Hematopoietic multipotent progenitor cell treated with erythropoietin and hydrocortisone succinate and interleukin-3 and kit ligand, for 6 days (in vitro differentiated cells): Measurements from ENCODE around the gene SPTBN5.
"Not testable (repeated sequence)": the region's sequence is repeated elsewhere in the genome, so short reads cannot be mapped to it uniquely, and the experiment has no call there.

Source experiments
- DNase-seq: peaks from one replicate; pipeline ENCODE4 v3.0.0-alpha.2; 2015

SPTBN5 gene

DNA sequence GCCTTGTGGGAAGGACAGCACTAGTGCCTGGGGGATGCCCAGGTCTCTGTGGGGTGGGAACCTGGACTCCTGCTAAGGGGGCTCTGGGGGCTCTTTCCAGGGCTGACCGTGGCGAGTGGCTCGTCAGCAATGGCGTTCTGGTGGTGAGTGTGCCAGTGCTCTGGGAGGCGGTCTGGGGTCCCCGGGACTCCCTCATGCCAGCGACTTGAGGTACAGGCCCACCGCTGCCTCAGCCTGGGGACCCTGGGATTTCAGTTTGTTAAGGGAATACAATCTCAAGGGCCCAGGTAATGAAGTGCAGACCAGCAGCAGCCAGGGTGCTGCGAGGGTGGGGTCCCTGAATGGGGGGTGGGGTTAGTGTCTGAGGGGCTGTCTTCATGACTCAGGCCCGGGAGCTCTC lies 52.7 kb downstream of the SPTBN5 start:
- DNase-seq: no peak

GRCh38 chr15:41840673-41841072 lies 53.2 kb downstream of the SPTBN5 start:
- DNase-seq: no peak

DNA sequence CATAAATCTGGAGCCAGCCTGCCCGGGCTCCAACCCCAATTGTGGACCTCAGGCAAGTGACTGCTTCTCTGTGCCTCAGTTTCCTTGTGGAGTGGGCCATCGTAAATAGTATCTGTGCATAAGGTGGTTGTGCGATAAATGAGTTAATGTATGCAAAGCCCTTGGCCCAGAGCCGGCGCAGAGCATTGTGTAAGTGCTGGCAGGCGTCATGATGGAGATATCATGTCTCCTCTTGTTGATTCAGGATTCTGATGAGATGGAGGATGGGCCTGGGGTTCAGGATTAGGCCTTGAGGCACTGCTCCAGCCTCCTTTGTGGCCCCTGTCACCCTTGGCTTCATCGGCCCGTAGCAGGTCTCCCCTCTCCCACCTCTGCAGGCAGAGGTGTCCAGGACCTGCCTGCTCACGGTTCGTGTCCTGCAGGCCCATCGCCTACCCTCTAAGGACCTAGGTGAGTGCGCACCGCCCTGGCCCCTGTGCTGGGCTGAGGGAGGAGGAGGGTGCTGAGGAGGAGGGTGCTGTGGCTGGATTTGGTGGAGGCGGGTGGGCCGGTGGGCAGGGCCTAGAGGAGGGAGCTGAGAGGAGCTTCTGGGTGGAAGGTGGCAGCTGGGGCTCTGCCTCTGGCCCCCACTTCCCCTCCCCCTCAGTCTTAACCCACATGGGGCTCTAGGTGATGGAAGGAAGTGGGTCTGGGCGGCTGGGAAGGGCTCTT lies 53.9 kb downstream of the SPTBN5 start:
- no peak for DNase-seq

- DNase-seq: no peak
Measured at GRCh38 chr15:41838400-41838897, 55.4 kb downstream of the SPTBN5 start, which contains the start of gene PLA2G4B. TSS of gene PLA2G4B (plus strand) at chr15:41838847. CDS start at chr15:41838914, 67 bp downstream.

- no peak for DNase-seq
Measured at GRCh38 chr15:41836713-41837454, 57.0 kb downstream of the SPTBN5 start.

- no peak for DNase-seq
Measured at GRCh38 chr15:41836073-41836472, 57.8 kb downstream of the SPTBN5 start.

DNA sequence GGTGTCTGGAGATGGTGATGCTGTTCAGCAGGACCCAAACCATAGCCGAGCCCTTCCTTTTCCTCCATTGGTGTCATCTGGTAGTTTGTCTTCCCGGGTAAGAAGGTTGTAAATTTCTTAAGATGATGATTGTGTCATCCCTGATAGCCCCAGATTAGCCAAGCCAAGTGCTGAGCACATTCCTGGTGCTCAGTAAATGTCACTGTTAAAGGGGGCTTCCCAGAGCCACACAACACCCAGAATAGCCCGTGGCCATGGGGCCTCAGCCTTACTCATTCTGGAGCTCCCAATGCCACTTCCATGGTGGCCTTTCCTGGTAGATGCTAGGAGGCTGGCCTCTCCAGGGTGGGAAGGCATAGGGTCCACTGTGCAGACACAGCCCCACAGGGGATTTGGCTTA lies 59.8 kb downstream of the SPTBN5 start:
- DNase-seq: no peak

DNA sequence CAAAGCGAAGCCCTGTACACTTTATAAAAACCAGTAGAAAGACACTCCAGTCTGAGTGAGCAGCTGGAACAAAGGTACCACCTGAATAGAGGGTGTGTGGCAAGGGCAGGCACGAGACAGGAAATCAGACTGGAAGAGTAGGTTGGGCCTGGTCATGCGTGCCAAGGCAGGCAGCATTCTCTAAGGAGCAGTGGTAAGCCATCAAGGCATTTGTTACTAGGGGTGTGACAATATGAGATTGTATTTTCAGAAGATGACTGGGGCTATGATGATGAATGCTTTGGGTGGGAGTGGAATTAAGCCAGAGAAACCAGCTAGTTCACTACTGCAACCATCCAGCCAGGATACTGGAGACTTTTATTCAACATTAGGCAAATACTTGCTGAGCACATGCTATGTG lies 61.0 kb downstream of the SPTBN5 start:
- DNase-seq: no peak

- no peak for DNase-seq
Measured at GRCh38 chr15:41832208-41832607, 61.6 kb downstream of the SPTBN5 start.

DNA sequence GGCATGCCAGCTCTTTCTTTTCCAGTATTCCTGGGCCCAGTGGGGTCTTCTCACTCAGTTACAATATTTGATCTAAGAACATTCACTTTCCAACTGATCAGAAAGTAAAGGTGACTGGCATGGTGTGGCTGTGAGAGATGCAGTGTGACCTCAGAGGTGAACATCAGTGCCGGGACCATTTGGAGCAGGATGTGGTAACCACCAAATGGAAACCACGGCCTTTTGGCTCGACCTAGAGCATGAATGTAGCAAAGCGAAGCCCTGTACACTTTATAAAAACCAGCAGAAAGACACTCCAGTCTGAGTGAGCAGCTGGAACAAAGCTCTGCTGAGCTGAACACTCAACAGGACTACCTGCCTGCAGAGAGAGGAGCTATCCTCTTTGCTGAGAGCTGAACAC lies 62.6 kb downstream of the SPTBN5 start:
- not testable (repeated sequence) for DNase-seq

DNA sequence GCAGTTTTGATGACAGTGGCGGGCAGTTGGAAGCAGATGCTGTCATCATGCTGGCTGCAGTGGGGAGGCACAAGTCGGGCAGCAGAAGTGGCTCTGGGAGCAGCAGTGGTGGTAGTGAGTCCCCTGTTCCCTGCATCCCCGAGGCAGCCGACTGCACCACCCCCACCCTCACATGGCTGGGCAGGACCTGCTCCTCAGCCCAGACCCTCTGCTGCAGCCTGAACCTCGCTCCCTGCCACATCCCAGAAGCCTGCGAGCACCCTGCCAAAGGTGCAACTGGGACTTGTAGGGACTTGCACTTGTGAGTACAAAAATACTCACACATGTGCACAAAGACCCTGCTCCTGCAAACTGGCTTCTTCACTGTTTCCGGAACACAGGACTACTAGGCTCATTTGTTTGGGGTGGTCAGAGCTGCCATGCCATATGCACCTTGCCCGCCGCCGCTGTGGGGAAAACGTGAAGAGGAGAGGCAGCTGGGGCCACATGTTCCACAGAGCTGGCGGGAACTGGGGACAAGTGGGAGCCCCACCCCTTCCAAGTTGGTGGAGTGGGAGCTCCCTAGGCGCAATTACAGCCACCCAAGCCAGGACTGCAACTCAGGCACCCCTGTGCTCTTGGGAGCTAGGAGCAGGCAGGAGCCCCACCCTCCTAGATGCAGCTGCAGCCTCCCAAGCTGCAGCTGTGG lies 63.8 kb downstream of the SPTBN5 start:
- no peak for DNase-seq

DNA sequence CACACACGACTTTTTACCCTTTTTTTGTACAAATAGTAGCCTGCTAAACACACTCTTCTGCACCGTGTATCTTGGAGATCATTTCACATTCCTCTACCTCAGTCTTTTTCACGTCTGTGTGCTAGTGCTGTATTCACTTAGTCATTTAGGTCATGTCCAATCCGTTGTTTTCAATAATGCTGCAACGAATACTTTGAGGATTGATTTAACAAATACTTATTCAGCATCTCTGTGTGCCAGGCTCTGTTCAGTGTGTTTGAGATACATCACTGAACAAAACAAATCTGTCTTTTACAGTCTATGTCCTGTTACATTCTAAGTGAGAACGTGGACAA lies 65.1 kb downstream of the SPTBN5 start:
- no peak for DNase-seq

DNA sequence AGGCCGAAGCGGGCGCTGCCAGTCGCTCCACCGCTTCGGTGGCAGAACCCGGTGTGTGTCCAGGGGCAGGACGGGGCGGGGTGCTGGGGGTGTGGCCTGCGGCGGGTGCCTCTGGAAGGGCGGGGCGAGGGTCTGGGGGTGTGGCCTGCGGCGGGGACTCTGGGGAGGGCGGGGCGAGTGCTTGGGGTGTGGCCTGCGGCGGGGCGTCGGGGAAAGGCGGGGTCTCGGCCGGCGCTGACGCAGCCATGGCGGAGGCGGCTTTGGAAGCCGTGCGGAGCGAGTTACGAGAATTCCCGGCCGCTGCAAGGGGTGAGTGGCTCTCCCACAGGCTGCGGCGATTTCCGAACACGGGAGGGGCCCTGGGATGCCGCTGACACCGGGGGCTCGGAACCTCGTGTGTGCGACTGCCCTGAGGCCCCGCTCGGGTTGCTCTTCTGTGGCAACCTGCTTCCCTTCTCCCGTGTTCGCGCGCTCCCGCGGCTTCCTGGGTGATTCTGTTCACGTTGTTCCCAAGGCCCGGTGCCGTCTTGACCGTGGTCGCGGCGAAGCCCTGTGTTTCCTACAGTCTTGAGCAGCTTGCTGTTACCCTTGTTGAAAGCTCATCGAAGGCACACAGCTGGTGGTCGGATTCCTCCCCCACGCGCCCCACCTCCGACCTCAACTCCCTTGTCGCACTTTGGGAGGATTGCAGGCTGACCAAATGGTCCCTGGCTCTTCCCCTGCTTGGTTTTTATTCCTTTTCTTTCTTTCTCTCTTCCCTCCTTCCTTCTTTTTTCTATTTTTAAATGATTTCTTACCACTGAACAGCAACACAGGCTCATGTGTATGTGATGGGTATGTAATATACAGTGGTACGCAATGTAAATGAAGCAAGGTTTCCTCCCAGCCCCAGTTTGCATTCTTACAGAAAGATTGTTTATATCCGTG lies 65.7 kb downstream of the SPTBN5 start, which contains the start of gene JMJD7:
Gene JMJD7 (plus strand): TSS at position 213 of the 927 bp plus-strand sequence. CDS start 33 bp downstream, at position 246.
- peak; percentile 93 for DNase-seq

- DNase-seq: peak; percentile 26
Measured at GRCh38 chr15:41827290-41827879, 66.5 kb downstream of the SPTBN5 start.

GRCh38 chr15:41825572-41826535 lies 68.0 kb downstream of the SPTBN5 start:
- DNase-seq: no peak

DNA sequence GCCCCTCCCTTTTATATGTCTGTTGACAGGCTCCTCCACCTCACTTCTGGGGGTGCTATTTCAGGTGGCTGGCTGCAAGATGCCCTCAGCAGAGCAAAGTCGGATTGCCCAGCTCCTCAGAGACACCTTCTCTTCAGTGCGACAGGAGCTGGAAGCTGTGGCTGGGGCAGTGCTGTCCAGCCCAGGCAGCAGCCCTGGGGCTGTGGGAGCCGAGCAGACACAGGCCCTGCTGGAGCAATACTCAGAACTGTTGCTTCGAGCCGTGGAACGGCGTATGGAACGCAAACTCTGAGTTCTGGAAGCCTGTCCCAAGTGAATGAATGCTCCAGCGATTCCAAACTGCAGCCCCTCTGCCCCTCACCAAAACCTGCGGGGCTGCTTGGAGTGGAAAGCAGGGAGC lies 68.7 kb downstream of the SPTBN5 start:
- no peak for DNase-seq

DNA sequence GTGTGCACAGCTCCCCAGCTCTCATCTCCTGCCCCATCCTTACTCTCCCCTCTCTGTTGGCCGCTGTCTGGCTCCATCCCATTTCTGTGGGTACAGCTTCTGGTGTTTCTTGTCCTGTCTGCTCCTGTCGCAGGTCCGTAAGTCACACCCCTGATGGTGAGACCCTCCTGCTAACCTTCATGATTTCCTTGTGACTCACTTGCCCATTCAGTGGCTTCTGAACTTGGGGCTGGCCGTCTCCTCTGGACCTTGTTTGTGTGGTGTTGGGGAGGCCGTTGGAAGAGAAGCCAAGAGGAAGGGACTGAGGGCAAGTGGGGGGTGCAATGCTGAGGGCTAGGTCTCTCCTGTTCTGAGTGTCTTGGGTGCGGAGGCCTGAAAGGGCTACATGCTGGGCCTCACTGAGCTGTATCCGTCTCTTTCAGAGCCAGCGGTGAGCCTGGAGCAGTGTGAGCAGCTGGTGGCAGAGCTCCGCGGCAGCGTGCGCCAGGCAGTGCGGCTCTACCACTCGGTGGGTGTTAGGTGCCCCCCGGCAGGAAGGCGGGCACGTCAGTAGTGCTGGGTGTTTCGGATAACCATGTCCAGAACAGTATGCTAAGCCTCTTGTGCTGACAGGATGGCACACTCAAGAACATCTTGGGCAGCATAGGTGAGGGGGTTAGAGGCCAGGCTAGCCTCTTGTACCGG lies 69.6 kb downstream of the SPTBN5 start:
- DNase-seq: no peak

DNA sequence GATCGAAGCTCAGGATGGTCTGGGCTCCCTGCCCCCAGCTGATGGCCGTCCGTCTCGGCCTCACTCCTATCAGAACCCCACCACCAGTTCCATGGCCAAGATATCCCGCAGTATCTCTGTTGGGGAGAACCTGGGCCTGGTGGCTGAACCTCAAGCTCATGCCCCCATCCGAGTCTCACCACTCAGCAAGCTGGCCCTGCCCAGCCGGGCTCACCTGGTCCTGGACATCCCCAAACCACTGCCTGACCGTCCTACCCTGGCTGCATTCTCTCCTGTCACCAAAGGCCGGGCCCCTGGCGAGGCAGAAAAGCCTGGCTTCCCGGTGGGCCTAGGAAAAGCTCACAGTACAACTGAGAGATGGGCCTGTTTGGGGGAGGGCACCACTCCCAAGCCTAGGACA lies 70.4 kb downstream of the SPTBN5 start:
- DNase-seq: no peak

DNA sequence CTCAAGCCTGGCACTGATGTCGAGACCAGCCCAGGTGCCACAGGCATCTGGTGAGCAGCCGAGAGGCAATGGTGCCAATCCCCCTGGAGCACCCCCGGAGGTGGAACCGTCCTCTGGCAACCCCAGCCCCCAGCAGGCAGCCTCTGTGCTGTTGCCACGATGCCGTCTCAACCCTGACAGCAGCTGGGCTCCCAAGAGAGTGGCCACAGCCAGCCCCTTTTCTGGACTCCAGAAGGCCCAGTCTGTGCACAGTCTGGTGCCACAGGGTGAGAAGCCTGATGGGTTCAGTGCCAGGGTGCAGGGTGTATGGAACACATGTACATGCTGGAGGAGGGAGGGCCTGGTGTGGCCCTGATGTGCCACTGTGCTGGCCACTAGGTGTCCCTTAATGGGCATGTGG lies 70.9 kb downstream of the SPTBN5 start:
- DNase-seq: no peak

GRCh38 chr15:41822471-41822870 lies 71.4 kb downstream of the SPTBN5 start:
- no peak for DNase-seq
